ENCODE data around the gene AOAH.

The AOAH gene

DNA sequence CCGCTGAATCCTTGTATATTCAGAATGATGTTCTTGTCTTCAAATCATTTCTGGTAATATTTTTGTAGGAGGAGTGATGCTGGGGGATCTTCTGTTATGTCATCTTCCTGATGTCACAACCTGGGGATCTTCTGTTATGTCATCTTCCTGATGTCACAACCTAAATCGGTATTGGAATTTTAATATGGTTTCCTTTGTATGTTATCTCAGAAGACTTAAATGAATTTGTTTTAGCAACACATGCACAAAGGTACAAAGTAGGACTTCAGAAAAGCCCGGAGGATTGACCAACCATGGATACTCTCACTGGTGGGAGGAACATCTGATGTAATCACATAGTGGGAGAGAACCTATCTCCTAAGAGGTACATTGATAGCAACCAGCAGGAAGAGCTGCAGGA, 9.1 kb upstream of the AOAH start:
- TF ChIP-seq, protein P1, sequence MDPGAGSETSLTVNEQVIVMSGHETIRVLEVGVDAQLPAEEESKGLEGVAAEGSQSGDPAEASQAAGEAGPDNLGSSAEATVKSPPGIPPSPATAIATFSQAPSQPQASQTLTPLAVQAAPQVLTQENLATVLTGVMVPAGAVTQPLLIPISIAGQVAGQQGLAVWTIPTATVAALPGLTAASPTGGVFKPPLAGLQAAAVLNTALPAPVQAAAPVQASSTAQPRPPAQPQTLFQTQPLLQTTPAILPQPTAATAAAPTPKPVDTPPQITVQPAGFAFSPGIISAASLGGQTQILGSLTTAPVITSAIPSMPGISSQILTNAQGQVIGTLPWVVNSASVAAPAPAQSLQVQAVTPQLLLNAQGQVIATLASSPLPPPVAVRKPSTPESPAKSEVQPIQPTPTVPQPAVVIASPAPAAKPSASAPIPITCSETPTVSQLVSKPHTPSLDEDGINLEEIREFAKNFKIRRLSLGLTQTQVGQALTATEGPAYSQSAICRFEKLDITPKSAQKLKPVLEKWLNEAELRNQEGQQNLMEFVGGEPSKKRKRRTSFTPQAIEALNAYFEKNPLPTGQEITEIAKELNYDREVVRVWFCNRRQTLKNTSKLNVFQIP (CRISPR knock-in tag; IDR thresholded peaks at IDR 0.05; ENCODE audit: borderline replicate concordance, low read depth), result no peak
- TF ChIP-seq ISL1 (CRISPR knock-in tag; IDR thresholded peaks at IDR 0.05), result no peak
- no peak for TF ChIP-seq TSHZ2 (CRISPR knock-in tag; IDR thresholded peaks at IDR 0.05)
- TF ChIP-seq ZNF8 (CRISPR knock-in tag; IDR thresholded peaks at IDR 0.05), result no peak
- no peak for TF ChIP-seq ZC3H10 (CRISPR knock-in tag; IDR thresholded peaks at IDR 0.05)
- no peak for ATAC-seq

GRCh38 chr7:36732806-36733205, 8.5 kb upstream of the AOAH start:
- no peak for TF ChIP-seq ZC3H10 (CRISPR knock-in tag; IDR thresholded peaks at IDR 0.05)
- no peak for TF ChIP-seq CSDC2 (CRISPR knock-in tag; IDR thresholded peaks at IDR 0.05)
- TF ChIP-seq, protein P2, sequence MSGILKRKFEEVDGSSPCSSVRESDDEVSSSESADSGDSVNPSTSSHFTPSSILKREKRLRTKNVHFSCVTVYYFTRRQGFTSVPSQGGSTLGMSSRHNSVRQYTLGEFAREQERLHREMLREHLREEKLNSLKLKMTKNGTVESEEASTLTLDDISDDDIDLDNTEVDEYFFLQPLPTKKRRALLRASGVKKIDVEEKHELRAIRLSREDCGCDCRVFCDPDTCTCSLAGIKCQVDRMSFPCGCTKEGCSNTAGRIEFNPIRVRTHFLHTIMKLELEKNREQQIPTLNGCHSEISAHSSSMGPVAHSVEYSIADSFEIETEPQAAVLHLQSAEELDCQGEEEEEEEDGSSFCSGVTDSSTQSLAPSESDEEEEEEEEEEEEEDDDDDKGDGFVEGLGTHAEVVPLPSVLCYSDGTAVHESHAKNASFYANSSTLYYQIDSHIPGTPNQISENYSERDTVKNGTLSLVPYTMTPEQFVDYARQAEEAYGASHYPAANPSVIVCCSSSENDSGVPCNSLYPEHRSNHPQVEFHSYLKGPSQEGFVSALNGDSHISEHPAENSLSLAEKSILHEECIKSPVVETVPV (CRISPR knock-in tag; IDR thresholded peaks at IDR 0.05), result no peak
- no peak for TF ChIP-seq ZNF8 (CRISPR knock-in tag; IDR thresholded peaks at IDR 0.05)
- TF ChIP-seq, protein P1 (CRISPR knock-in tag; IDR thresholded peaks at IDR 0.05; ENCODE audit: borderline replicate concordance, low read depth), result no peak
- no peak for TF ChIP-seq ZNF565 (CRISPR knock-in tag; conservative IDR thresholded peaks at IDR 0.05; ENCODE audit: low read depth)
- TF ChIP-seq BACH2 (CRISPR knock-in tag; IDR thresholded peaks at IDR 0.05; ENCODE audit: borderline replicate concordance), result no peak
- TF ChIP-seq RARB (CRISPR knock-in tag; IDR thresholded peaks at IDR 0.05), result no peak
- TF ChIP-seq, protein P3, sequence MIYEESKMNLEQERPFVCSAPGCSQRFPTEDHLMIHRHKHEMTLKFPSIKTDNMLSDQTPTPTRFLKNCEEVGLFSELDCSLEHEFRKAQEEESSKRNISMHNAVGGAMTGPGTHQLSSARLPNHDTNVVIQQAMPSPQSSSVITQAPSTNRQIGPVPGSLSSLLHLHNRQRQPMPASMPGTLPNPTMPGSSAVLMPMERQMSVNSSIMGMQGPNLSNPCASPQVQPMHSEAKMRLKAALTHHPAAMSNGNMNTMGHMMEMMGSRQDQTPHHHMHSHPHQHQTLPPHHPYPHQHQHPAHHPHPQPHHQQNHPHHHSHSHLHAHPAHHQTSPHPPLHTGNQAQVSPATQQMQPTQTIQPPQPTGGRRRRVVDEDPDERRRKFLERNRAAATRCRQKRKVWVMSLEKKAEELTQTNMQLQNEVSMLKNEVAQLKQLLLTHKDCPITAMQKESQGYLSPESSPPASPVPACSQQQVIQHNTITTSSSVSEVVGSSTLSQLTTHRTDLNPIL (CRISPR knock-in tag; IDR thresholded peaks at IDR 0.05; ENCODE audit: low read depth), result no peak
- no peak for TF ChIP-seq ZNF70 (CRISPR knock-in tag; IDR thresholded peaks at IDR 0.05)
- TF ChIP-seq SNAI2 (CRISPR knock-in tag; IDR thresholded peaks at IDR 0.05), result no peak
- TF ChIP-seq PATZ1 (CRISPR knock-in tag; IDR thresholded peaks at IDR 0.05; ENCODE audit: borderline replicate concordance), result no peak
- no peak for TF ChIP-seq ZFP30 (CRISPR knock-in tag; IDR thresholded peaks at IDR 0.05)
- no peak for ATAC-seq

DNA sequence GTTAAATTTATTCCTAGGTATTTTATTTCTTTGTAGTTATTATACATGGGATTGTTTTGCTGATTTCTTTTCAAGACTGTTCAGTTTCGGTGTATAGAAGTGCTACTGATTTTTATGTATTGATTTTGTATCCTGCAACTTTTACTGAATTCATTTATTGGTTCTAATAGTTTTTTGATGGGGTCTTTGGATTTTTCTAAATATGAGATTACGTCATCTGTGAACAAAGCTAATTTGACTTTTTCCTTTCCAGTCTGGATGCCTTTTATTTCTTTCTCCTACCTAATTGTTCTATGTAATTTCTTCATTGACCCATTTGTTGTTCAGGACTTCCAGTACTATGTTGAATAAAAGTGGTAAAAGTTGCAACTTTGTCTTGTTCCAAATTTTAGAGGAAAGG, 5.8 kb upstream of the AOAH start:
- ATAC-seq, result no peak
- TF ChIP-seq ISL1 (CRISPR knock-in tag; IDR thresholded peaks at IDR 0.05), result no peak
- no peak for TF ChIP-seq ZFP3 (CRISPR knock-in tag; IDR thresholded peaks at IDR 0.05)
- TF ChIP-seq, protein P2 (CRISPR knock-in tag; IDR thresholded peaks at IDR 0.05), result no peak
- no peak for TF ChIP-seq CSDC2 (CRISPR knock-in tag; IDR thresholded peaks at IDR 0.05)
- no peak for TF ChIP-seq TOX (CRISPR knock-in tag; IDR thresholded peaks at IDR 0.05; ENCODE audit: borderline replicate concordance)
- no peak for TF ChIP-seq PPARA (CRISPR knock-in tag; IDR thresholded peaks at IDR 0.05; ENCODE audit: borderline replicate concordance)
- TF ChIP-seq ARNTL (CRISPR knock-in tag; IDR thresholded peaks at IDR 0.05; ENCODE audit: borderline replicate concordance, low read depth), result no peak
- TF ChIP-seq ESRRG (CRISPR knock-in tag; IDR thresholded peaks at IDR 0.05), result no peak

Data from SK-N-SH treated with all-trans-retinoic acid at 6 μM for 48 hours (cell line).